Progenitor cell of endocrine pancreas (in vitro differentiated cells): Measurements from ENCODE around the gene ZNRF3. TPM values are rescaled to one million over a fixed set of nuclear protein-coding genes. Genes with fewer than 3 reads are reported as not detected.

ENCODE experiments used
- DNase-seq: peaks from one replicate; pipeline ENCODE4 v3.0.0; 2021; ENCODE audit warnings: low spot score; ENCODE audit not compliant: unreplicated experiment
- H3K27ac Mint-ChIP-seq: 2 replicates; pipeline ENCODE4 v1.8.0; 2021; ENCODE audit warnings: mild to moderate bottlenecking, moderate library complexity, mixed read lengths
- H3K27me3 Mint-ChIP-seq: 2 replicates; pipeline ENCODE4 v1.8.0; 2021; ENCODE audit warnings: mixed read lengths
- H3K36me3 Mint-ChIP-seq: 2 replicates; pipeline ENCODE4 v1.8.0; 2022; ENCODE audit warnings: mixed read lengths; ENCODE audit not compliant: insufficient read depth
- H3K4me1 Mint-ChIP-seq: 2 replicates; pipeline ENCODE4 v1.8.0; 2021; ENCODE audit warnings: low read depth, mixed read lengths
- H3K4me3 Mint-ChIP-seq: 2 replicates; pipeline ENCODE4 v1.8.0; 2021; ENCODE audit warnings: low read depth, mild to moderate bottlenecking, moderate library complexity, mixed read lengths
- H3K9me3 Mint-ChIP-seq: 2 replicates; pipeline ENCODE4 v1.8.0; 2021; ENCODE audit warnings: low read depth, mixed read lengths
- CTCF ChIP-seq: fragments of 200-600 bp; sonication (generic); IDR thresholded peaks from one replicate; pipeline ENCODE4 v1.5.0; 2021; ENCODE audit warnings: antibody characterized with exemption, mild to moderate bottlenecking; ENCODE audit not compliant: unreplicated experiment
- total RNA-seq: library from RNA; stranded (reverse); gene quantifications from 2 replicates; pipeline ENCODE4 v1.2.1, GENCODE V29; 2021

ZNRF3 gene
- total RNA-seq, 1 donor from 2014 or later: 7.5 TPM

GRCh38 chr22:28927630-28928029 is 44.3 kb downstream of the ZNRF3 start:
- Mint-ChIP-seq H3K4me3 (no peak overlapping the region), H3K9me3 (no peaks in the 10 kb centered on the region), H3K27ac (no peak overlapping the region), H3K36me3 (no peaks in the 10 kb centered on the region), H3K27me3 (peaks cover 14% of the 10 kb centered on the region), H3K4me1 (peaks cover 29% of the 10 kb centered on the region)
- no peak for DNase-seq
- no peak for TF ChIP-seq CTCF

DNA sequence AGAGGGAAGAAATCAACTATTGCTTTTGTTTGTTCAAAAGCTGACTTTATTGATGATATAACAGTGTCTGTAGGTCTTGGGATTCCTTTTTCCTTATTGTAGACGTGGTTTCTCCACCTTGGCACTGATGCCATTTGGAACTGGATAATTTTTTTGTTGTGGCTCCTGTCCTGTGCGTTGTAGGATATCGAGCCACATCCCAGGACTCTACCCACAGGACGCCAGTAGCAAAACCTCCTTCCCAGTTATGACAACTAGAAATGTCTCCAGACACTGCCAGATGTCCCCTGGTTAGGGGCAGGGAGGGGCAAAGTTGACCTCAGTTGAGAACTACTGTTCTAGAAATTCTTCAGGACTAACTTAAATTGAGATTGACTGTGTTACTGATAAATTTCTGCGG is 45.8 kb downstream of the ZNRF3 start:
- no peak overlapping the region for H3K27ac Mint-ChIP-seq

GRCh38 chr22:28930357-28931007 is 47.1 kb downstream of the ZNRF3 start:
- TF ChIP-seq CTCF: no peak
- no peaks in the 10 kb centered on the region for H3K36me3 Mint-ChIP-seq
- H3K9me3 Mint-ChIP-seq: no peaks in the 10 kb centered on the region
- peaks cover 40% of the 10 kb centered on the region for H3K4me1 Mint-ChIP-seq
- H3K4me3 Mint-ChIP-seq: no peak overlapping the region
- H3K27ac Mint-ChIP-seq: no peak overlapping the region
- DNase-seq: no peak
- peaks cover 7% of the 10 kb centered on the region for H3K27me3 Mint-ChIP-seq

More for the DNA sequence above, 45.8 kb downstream of the ZNRF3 start:
- DNase-seq: no peak
- Mint-ChIP-seq H3K4me1 (peaks cover 32% of the 10 kb centered on the region), H3K36me3 (no peaks in the 10 kb centered on the region), H3K27me3 (peaks cover 14% of the 10 kb centered on the region), H3K9me3 (no peaks in the 10 kb centered on the region), H3K4me3 (no peak overlapping the region)
- no peak for TF ChIP-seq CTCF

DNA sequence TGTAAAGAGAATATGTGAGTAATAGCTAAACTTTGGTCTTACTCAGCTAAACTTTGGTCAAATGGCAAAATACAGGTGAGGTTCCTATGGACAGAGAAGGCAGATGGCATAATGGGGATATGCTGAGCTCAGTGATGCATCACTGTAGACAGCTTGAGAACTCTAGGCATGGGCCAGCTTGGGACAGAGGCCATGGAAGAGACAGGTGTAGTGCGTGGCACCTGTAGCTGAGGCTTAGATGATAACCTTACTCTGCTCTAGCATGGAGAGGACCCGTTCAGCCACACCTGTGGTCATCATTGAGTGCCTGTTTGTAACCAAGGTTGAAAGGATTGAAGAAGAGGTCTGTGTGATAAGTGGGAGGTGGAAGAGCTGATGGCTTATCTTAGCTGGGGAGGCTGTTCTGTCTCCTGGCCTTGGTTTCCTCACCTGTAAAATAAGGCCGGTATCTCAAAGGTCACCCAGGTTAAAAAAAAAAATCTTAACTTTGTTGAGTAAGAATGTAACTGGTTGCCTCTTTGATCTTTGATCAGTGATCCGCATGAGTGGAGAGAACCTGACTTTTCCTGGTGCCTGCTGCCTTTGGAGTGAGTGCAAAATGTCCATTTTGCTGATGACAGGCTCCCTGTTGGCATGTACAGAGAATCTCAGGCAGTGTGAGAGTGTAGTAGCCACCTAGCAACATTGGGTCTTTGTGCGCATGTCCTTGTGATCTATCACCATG is 48.6 kb downstream of the ZNRF3 start:
- TF ChIP-seq CTCF: no peak
- Mint-ChIP-seq H3K9me3 (no peaks in the 10 kb centered on the region), H3K27me3 (peaks cover 6% of the 10 kb centered on the region), H3K27ac (no peak overlapping the region), H3K36me3 (no peaks in the 10 kb centered on the region), H3K4me3 (no peak overlapping the region), H3K4me1 (peaks cover 40% of the 10 kb centered on the region)
- no peak for DNase-seq

DNA sequence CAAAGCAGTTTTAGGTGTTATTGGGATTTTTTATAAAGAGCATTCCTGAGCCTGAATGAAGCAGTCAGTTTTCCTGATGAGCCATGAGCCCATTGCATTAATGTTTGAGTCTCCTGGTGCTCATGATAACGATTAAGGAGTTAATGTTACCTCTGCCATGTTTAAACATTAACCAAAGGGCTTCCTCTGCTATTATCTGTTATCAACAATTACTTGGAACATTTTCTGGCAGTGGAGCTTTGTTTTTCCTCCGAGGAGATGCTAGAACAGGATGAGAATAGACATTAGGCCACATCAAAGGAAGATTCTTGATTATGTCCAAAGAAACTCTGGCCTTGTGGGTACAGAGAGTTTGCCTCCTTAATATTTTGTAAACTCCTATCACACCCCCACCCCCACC is 49.9 kb downstream of the ZNRF3 start:
- H3K27ac Mint-ChIP-seq: no peak overlapping the region
- H3K4me1 Mint-ChIP-seq: peaks cover 40% of the 10 kb centered on the region
- H3K27me3 Mint-ChIP-seq: peaks cover 6% of the 10 kb centered on the region
- no peak for TF ChIP-seq CTCF
- H3K36me3 Mint-ChIP-seq: no peaks in the 10 kb centered on the region
- H3K9me3 Mint-ChIP-seq: no peaks in the 10 kb centered on the region
- no peak for DNase-seq
- H3K4me3 Mint-ChIP-seq: no peak overlapping the region
